ENCODE data around the gene CECR2. TPM values are rescaled to one million over a fixed set of nuclear protein-coding genes. Genes with fewer than 3 reads are reported as not detected.

CECR2 gene
- total RNA-seq, 1 experiment from 2014 or later = 111 TPM

DNA sequence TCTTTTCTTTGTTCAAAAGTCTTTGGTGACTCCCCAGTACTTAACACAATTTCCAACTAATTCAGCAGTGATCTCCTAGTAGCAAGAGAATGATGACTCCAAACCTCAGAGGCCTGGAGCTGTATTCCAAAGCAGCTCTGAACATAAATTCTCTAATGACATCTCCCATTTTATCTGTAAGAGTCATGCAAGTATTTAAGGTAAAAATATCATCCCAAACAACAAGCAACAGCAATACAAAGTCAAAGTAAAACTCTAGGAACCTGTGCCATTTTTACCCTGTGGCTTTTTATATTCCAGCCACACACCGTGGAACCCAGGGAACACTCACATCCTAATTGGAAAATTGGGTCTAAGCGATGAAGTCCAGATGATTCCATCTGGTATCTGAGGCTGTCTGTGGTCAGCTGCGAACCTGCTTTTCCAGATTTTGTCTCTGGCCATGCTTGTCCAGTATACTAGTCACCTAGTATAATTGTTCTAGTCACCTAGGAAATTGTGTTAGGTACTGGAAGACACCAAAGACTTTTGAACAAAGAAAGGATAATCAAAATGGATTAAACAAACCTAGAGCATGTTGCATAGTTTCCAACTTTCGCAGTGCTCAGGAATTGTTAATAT is 101.7 kb downstream of the CECR2 start:
- POLR2A ChIA-PET = no interaction called here
- DNase-seq (ENCODE audit: low spot score) = no peak
- Mint-ChIP-seq H3K36me3 (peaks cover 3% of the 10 kb centered on the region; the same call in 1 of the 2 replicates), H3K9me3 (no peaks in the 10 kb centered on the region), H3K4me1 (peaks cover 85% of the 10 kb centered on the region), H3K27me3 (ENCODE audit: low read depth) (no peaks in the 10 kb centered on the region), H3K4me3 (no peak overlapping the region), H3K27ac (peak overlapping the region; percentile 58)
- CTCF ChIA-PET = no interaction called here
- ATAC-seq = no peak
- no peak for TF ChIP-seq ZNF425 (CRISPR knock-in tag; conservative IDR thresholded peaks at IDR 0.05)
- TF ChIP-seq TP53 (CRISPR knock-in tag; IDR thresholded peaks at IDR 0.05) = no peak
- TF ChIP-seq, protein P1, sequence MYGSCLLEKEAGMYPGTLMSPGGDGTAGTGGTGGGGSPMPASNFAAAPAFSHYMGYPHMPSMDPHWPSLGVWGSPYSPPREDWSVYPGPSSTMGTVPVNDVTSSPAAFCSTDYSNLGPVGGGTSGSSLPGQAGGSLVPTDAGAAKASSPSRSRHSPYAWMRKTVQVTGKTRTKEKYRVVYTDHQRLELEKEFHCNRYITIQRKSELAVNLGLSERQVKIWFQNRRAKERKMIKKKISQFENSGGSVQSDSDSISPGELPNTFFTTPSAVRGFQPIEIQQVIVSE (CRISPR knock-in tag; IDR thresholded peaks at IDR 0.05; ENCODE audit: borderline replicate concordance) = no peak
- no peak for TF ChIP-seq SP1 (CRISPR knock-in tag; conservative IDR thresholded peaks at IDR 0.05)
- no peak for TF ChIP-seq CTCF (IDR thresholded peaks at IDR 0.05)
- TF ChIP-seq SOX15 (CRISPR knock-in tag; IDR thresholded peaks at IDR 0.05) = no peak

DNA sequence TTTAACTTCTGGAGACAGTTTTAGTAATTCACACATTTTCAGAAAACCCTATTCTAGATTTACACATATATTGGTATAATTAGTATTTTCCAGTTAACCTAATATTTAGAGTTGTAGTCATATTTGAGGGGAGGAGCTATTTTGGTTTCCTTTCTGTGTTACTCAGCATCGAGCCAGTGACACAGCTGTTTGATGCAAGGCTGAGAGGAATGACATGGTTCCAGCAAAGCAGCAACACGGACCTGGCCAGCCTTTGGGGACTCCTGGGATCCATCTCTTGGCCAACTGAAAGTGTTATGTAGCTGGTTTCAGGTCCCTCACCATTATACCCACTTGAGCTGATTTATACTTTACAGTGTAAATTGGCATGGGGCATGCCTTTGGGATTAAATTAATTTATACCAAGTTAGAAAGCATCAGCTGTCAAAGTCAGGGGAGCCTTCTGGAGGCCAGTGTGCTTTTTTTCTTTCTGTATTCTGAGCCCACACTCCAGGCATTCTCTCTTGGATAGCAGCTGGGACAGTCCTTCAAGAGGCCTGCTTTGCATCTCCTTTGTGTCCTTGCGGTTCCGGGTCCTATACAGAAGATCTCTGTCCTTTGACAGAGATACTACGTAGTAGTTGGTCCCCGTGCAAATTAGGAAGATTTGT is 102.8 kb downstream of the CECR2 start:
- H3K27me3 Mint-ChIP-seq (ENCODE audit: low read depth) = no peaks in the 10 kb centered on the region
- H3K4me1 Mint-ChIP-seq = peaks cover 88% of the 10 kb centered on the region
- DNase-seq (ENCODE audit: low spot score) (no peak), ATAC-seq (peak; percentile 31; the same call in 1 of the 2 replicates)
- ChIA-PET POLR2A (interaction anchor here (0.5 to 0.8 kb wide), 3 partner anchors 200 to 272 kb away, joined by 3 read pairs; no protein-coding TSS in a partner anchor), CTCF (interaction anchor here (1.6 to 2.3 kb wide), 2 partner anchors 30 to 300 kb away, joined by 4 to 10 read pairs; no protein-coding TSS in a partner anchor)
- H3K36me3 Mint-ChIP-seq = peaks cover 3% of the 10 kb centered on the region; the same call in 1 of the 2 replicates
- peak overlapping the region; percentile 30 for H3K27ac Mint-ChIP-seq
- H3K4me3 Mint-ChIP-seq = no peak overlapping the region
- no peaks in the 10 kb centered on the region for H3K9me3 Mint-ChIP-seq
- TF ChIP-seq ZSCAN18 (CRISPR knock-in tag; IDR thresholded peaks at IDR 0.05) (no peak), MXD4 (CRISPR knock-in tag; IDR thresholded peaks at IDR 0.05; ENCODE audit: borderline replicate concordance) (no peak), HMGXB4 (CRISPR knock-in tag; IDR thresholded peaks at IDR 0.05) (no peak), ATF3 (CRISPR knock-in tag; conservative IDR thresholded peaks at IDR 0.05) (no peak), OVOL2 (CRISPR knock-in tag; IDR thresholded peaks at IDR 0.05; ENCODE audit: borderline replicate concordance) (no peak), JUN (CRISPR knock-in tag; IDR thresholded peaks at IDR 0.05) (no peak), SMAD3 (CRISPR knock-in tag; IDR thresholded peaks at IDR 0.05; ENCODE audit: borderline replicate concordance) (no peak), EMX1 (CRISPR knock-in tag; IDR thresholded peaks at IDR 0.05) (no peak), NFYB (CRISPR knock-in tag; conservative IDR thresholded peaks at IDR 0.05; ENCODE audit: low read depth) (no peak), CREM (CRISPR knock-in tag; IDR thresholded peaks at IDR 0.05) (no peak), FOXK1 (CRISPR knock-in tag; IDR thresholded peaks at IDR 0.05) (no peak), ESRRA (CRISPR knock-in tag; IDR thresholded peaks at IDR 0.05; ENCODE audit: borderline replicate concordance) (no peak), ZNF423 (CRISPR knock-in tag; IDR thresholded peaks at IDR 0.05) (no peak), PRRX2 (CRISPR knock-in tag; IDR thresholded peaks at IDR 0.05) (no peak)
- TF ChIP-seq, protein P2, sequence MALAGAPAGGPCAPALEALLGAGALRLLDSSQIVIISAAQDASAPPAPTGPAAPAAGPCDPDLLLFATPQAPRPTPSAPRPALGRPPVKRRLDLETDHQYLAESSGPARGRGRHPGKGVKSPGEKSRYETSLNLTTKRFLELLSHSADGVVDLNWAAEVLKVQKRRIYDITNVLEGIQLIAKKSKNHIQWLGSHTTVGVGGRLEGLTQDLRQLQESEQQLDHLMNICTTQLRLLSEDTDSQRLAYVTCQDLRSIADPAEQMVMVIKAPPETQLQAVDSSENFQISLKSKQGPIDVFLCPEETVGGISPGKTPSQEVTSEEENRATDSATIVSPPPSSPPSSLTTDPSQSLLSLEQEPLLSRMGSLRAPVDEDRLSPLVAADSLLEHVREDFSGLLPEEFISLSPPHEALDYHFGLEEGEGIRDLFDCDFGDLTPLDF (CRISPR knock-in tag; IDR thresholded peaks at IDR 0.05) = no peak
- TF ChIP-seq, protein P3, sequence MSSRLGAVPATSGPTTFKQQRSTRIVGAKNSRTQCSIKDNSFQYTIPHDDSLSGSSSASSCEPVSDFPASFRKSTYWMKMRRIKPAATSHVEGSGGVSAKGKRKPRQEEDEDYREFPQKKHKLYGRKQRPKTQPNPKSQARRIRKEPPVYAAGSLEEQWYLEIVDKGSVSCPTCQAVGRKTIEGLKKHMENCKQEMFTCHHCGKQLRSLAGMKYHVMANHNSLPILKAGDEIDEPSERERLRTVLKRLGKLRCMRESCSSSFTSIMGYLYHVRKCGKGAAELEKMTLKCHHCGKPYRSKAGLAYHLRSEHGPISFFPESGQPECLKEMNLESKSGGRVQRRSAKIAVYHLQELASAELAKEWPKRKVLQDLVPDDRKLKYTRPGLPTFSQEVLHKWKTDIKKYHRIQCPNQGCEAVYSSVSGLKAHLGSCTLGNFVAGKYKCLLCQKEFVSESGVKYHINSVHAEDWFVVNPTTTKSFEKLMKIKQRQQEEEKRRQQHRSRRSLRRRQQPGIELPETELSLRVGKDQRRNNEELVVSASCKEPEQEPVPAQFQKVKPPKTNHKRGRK (CRISPR knock-in tag; IDR thresholded peaks at IDR 0.05; ENCODE audit: borderline replicate concordance) = no peak

All from WTC11 (cell line).